ENCODE measurements around the gene IFFO2. TPM values are rescaled to one million over a fixed set of nuclear protein-coding genes. Genes with fewer than 3 reads are reported as not detected.

Gene IFFO2
- total RNA-seq, 1 donor from 2014 or later: 34.6 TPM

GRCh38 chr1:18931730-18932129, 24.7 kb downstream of the IFFO2 start:
- Histone ChIP-seq H3K27me3 (no peaks in the 10 kb centered on the region), H3K27ac (no peak overlapping the region), H3K4me1 (peaks cover 59% of the 10 kb centered on the region), H3K36me3 (no peaks in the 10 kb centered on the region), H3K4me3 (no peak overlapping the region), H3K9me3 (no peaks in the 10 kb centered on the region)
- DNase-seq (ENCODE audit: extremely low spot score in 2 of 2): no peak
- intact Hi-C loops (cut with DNase I): no loop called here
- TF ChIP-seq CTCF (IDR thresholded peaks at IDR 0.05): no peak
- TF ChIP-seq POLR2A (IDR thresholded peaks at IDR 0.05): no peak
- no peak for TF ChIP-seq POLR2AphosphoS5 (IDR thresholded peaks at IDR 0.05; ENCODE audit: insufficient read depth in 1 of 2, low read depth in 1 of 2)

GRCh38 chr1:18929686-18930085, 26.8 kb downstream of the IFFO2 start:
- Histone ChIP-seq H3K9me3 (no peaks in the 10 kb centered on the region), H3K4me1 (peaks cover 75% of the 10 kb centered on the region), H3K27ac (no peak overlapping the region), H3K27me3 (no peaks in the 10 kb centered on the region), H3K36me3 (no peaks in the 10 kb centered on the region), H3K4me3 (no peak overlapping the region)
- intact Hi-C loops (cut with DNase I): no loop called here
- no peak for DNase-seq (ENCODE audit: extremely low spot score in 2 of 2)
- TF ChIP-seq CTCF (IDR thresholded peaks at IDR 0.05): no peak
- no peak for TF ChIP-seq POLR2AphosphoS5 (IDR thresholded peaks at IDR 0.05; ENCODE audit: insufficient read depth in 1 of 2, low read depth in 1 of 2)
- TF ChIP-seq POLR2A (IDR thresholded peaks at IDR 0.05): no peak

GRCh38 chr1:18928985-18929384, 27.5 kb downstream of the IFFO2 start:
- DNase-seq (ENCODE audit: extremely low spot score in 2 of 2): no peak
- intact Hi-C loops (cut with DNase I): no loop called here
- Histone ChIP-seq H3K36me3 (no peaks in the 10 kb centered on the region), H3K27ac (no peak overlapping the region), H3K27me3 (no peaks in the 10 kb centered on the region), H3K4me1 (peaks cover 82% of the 10 kb centered on the region), H3K9me3 (no peaks in the 10 kb centered on the region), H3K4me3 (no peak overlapping the region)
- TF ChIP-seq POLR2A (IDR thresholded peaks at IDR 0.05) (no peak), CTCF (IDR thresholded peaks at IDR 0.05) (no peak), POLR2AphosphoS5 (IDR thresholded peaks at IDR 0.05; ENCODE audit: insufficient read depth in 1 of 2, low read depth in 1 of 2) (no peak)

- intact Hi-C loops (cut with DNase I): no loop called here
- H3K27ac ChIP-seq: peak overlapping the region; percentile 78
- no peaks in the 10 kb centered on the region for H3K27me3 ChIP-seq
- H3K9me3 ChIP-seq: no peaks in the 10 kb centered on the region
- H3K36me3 ChIP-seq: no peaks in the 10 kb centered on the region
- H3K4me3 ChIP-seq: no peak overlapping the region
- H3K4me1 ChIP-seq: peaks cover 87% of the 10 kb centered on the region
- DNase-seq (ENCODE audit: extremely low spot score in 2 of 2): no peak
- TF ChIP-seq POLR2AphosphoS5 (IDR thresholded peaks at IDR 0.05; ENCODE audit: insufficient read depth in 1 of 2, low read depth in 1 of 2) (no peak), POLR2A (IDR thresholded peaks at IDR 0.05) (no peak), CTCF (IDR thresholded peaks at IDR 0.05) (no peak)
These were observed 28.1 kb downstream of the IFFO2 start for GRCh38 chr1:18928406-18928805.

GRCh38 chr1:18927654-18928272, 28.7 kb downstream of the IFFO2 start:
- no peak for TF ChIP-seq POLR2AphosphoS5 (IDR thresholded peaks at IDR 0.05; ENCODE audit: insufficient read depth in 1 of 2, low read depth in 1 of 2)
- H3K27me3 ChIP-seq: no peaks in the 10 kb centered on the region
- intact Hi-C loops (cut with DNase I): no loop called here
- no peak overlapping the region for H3K4me3 ChIP-seq
- H3K27ac ChIP-seq: peak overlapping the region; percentile 78
- no peak for DNase-seq (ENCODE audit: extremely low spot score in 2 of 2)
- peaks cover 87% of the 10 kb centered on the region for H3K4me1 ChIP-seq
- no peaks in the 10 kb centered on the region for H3K9me3 ChIP-seq
- H3K36me3 ChIP-seq: no peaks in the 10 kb centered on the region
